ENCODE measurements around the gene ONECUT2. TPM values are rescaled to one million over a fixed set of nuclear protein-coding genes. Genes with fewer than 3 reads are reported as not detected.

The ONECUT2 gene
- total and polyA plus RNA-seq, 2 experiments from 2014 or later, result 0.82 to 1.7 TPM

DNA sequence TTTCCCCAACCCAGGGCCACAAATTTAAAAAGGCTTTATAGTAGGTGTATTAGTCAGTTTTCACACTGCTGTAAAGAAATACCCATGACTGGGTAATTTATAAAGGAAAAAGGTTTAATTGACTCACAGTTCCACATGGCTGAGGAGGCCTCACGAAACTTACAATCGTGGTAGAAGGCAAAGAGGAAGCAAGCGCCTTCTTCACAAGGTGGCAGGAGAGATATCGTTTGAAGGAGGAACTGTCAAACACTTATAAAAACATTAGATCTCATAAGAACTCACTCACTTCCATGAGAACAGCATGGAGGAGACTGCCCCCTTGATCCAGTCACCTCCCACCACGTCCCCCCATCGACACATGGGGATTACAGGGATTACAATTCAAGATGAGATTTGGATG is 80.9 kb downstream of the ONECUT2 start (continued):
- TF ChIP-seq, protein P1, sequence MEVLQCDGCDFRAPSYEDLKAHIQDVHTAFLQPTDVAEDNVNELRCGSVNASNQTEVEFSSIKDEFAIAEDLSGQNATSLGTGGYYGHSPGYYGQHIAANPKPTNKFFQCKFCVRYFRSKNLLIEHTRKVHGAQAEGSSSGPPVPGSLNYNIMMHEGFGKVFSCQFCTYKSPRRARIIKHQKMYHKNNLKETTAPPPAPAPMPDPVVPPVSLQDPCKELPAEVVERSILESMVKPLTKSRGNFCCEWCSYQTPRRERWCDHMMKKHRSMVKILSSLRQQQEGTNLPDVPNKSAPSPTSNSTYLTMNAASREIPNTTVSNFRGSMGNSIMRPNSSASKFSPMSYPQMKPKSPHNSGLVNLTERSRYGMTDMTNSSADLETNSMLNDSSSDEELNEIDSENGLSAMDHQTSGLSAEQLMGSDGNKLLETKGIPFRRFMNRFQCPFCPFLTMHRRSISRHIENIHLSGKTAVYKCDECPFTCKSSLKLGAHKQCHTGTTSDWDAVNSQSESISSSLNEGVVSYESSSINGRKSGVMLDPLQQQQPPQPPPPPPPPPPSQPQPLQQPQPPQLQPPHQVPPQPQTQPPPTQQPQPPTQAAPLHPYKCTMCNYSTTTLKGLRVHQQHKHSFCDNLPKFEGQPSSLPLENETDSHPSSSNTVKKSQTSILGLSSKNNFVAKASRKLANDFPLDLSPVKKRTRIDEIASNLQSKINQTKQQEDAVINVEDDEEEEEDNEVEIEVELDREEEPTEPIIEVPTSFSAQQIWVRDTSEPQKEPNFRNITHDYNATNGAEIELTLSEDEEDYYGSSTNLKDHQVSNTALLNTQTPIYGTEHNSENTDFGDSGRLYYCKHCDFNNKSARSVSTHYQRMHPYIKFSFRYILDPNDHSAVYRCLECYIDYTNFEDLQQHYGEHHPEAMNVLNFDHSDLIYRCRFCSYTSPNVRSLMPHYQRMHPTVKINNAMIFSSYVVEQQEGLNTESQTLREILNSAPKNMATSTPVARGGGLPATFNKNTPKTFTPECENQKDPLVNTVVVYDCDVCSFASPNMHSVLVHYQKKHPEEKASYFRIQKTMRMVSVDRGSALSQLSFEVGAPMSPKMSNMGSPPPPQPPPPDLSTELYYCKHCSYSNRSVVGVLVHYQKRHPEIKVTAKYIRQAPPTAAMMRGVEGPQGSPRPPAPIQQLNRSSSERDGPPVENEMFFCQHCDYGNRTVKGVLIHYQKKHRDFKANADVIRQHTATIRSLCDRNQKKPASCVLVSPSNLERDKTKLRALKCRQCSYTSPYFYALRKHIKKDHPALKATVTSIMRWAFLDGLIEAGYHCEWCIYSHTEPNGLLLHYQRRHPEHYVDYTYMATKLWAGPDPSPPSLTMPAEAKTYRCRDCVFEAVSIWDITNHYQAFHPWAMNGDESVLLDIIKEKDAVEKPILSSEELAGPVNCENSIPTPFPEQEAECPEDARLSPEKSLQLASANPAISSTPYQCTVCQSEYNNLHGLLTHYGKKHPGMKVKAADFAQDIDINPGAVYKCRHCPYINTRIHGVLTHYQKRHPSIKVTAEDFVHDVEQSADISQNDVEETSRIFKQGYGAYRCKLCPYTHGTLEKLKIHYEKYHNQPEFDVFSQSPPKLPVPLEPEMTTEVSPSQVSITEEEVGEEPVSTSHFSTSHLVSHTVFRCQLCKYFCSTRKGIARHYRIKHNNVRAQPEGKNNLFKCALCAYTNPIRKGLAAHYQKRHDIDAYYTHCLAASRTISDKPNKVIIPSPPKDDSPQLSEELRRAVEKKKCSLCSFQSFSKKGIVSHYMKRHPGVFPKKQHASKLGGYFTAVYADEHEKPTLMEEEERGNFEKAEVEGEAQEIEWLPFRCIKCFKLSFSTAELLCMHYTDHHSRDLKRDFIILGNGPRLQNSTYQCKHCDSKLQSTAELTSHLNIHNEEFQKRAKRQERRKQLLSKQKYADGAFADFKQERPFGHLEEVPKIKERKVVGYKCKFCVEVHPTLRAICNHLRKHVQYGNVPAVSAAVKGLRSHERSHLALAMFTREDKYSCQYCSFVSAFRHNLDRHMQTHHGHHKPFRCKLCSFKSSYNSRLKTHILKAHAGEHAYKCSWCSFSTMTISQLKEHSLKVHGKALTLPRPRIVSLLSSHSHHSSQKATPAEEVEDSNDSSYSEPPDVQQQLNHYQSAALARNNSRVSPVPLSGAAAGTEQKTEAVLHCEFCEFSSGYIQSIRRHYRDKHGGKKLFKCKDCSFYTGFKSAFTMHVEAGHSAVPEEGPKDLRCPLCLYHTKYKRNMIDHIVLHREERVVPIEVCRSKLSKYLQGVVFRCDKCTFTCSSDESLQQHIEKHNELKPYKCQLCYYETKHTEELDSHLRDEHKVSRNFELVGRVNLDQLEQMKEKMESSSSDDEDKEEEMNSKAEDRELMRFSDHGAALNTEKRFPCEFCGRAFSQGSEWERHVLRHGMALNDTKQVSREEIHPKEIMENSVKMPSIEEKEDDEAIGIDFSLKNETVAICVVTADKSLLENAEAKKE (CRISPR knock-in tag; IDR thresholded peaks at IDR 0.05), result no peak
- TF ChIP-seq STAT1 (IDR thresholded peaks at IDR 0.05; ENCODE audit: unreplicated experiment) (no peak), EZH2 (IDR thresholded peaks at IDR 0.05; ENCODE audit: low read depth, unreplicated experiment) (no peak), NANOG (IDR thresholded peaks at IDR 0.05; ENCODE audit: borderline replicate concordance) (no peak), JUNB (IDR thresholded peaks at IDR 0.05; ENCODE audit: unreplicated experiment) (no peak)
- TF ChIP-seq, protein P2, sequence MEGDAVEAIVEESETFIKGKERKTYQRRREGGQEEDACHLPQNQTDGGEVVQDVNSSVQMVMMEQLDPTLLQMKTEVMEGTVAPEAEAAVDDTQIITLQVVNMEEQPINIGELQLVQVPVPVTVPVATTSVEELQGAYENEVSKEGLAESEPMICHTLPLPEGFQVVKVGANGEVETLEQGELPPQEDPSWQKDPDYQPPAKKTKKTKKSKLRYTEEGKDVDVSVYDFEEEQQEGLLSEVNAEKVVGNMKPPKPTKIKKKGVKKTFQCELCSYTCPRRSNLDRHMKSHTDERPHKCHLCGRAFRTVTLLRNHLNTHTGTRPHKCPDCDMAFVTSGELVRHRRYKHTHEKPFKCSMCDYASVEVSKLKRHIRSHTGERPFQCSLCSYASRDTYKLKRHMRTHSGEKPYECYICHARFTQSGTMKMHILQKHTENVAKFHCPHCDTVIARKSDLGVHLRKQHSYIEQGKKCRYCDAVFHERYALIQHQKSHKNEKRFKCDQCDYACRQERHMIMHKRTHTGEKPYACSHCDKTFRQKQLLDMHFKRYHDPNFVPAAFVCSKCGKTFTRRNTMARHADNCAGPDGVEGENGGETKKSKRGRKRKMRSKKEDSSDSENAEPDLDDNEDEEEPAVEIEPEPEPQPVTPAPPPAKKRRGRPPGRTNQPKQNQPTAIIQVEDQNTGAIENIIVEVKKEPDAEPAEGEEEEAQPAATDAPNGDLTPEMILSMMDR (conservative IDR thresholded peaks at IDR 0.05; ENCODE audit: low read depth in 2 of 2), result no peak

DNA sequence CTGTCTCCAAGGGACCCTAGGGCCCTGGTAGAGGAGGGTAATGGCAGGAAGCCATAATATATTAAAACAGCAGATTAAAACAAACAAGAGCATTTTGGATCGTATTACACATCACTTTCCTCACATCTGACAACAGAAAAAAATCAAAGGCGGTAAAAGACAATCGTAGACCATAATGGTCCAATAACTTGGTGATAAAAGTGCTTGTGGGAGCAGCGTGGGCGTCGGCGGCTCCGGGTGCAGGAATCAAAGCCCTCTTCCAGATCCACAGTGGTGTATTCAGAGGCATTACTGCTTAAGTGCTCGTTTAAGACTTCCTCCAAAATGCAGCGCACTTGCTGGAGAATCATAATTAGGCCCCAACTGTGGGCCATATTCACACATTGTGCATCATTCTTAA is 83.4 kb downstream of the ONECUT2 start:
- no peak for DNase-seq (ENCODE audit: low spot score)
- Mint-ChIP-seq H3K4me1 (no peaks in the 10 kb centered on the region), H3K27ac (no peak overlapping the region), H3K4me3 (no peak overlapping the region), H3K36me3 (ENCODE audit: low read depth) (no peaks in the 10 kb centered on the region), H3K9me3 (no peaks in the 10 kb centered on the region), H3K27me3 (ENCODE audit: insufficient read depth, low read depth, poor library complexity) (no peaks in the 10 kb centered on the region)
- Histone ChIP-seq H3K9me2 (ENCODE audit: insufficient read depth) (no peaks in the 10 kb centered on the region), H3K79me2 (replicated peaks; ENCODE audit: insufficient read depth) (no peaks in the 10 kb centered on the region), H3K27me3 (ENCODE audit: insufficient read depth) (no peaks in the 10 kb centered on the region), H3K27ac (ENCODE audit: low read depth) (no peak overlapping the region), H3K4me2 (no peak overlapping the region), H4K20me1 (replicated peaks; ENCODE audit: insufficient read depth) (no peaks in the 10 kb centered on the region), H2AFZ (no peak overlapping the region), H3K4me3 (no peak overlapping the region), H3K4me1 (ENCODE audit: insufficient read depth) (no peaks in the 10 kb centered on the region), H3F3A (replicated peaks; ENCODE audit: low read depth) (no peaks in the 10 kb centered on the region), H3K36me3 (ENCODE audit: insufficient read depth) (no peaks in the 10 kb centered on the region)
- ATAC-seq, result no peak
- TF ChIP-seq POLR2AphosphoS5 (IDR thresholded peaks at IDR 0.05; ENCODE audit: low read depth) (no peak), EZH2 (IDR thresholded peaks at IDR 0.05; ENCODE audit: low read depth, unreplicated experiment) (no peak), ZNF331 (CRISPR knock-in tag; IDR thresholded peaks at IDR 0.05; ENCODE audit: low read depth) (no peak), EZH2phosphoT487 (IDR thresholded peaks at IDR 0.05; ENCODE audit: unreplicated experiment) (no peak), STAT1 (IDR thresholded peaks at IDR 0.05; ENCODE audit: unreplicated experiment) (no peak), CREB1 (CRISPR knock-in tag; IDR thresholded peaks at IDR 0.05; ENCODE audit: low read depth) (no peak)
- TF ChIP-seq, protein P2 (conservative IDR thresholded peaks at IDR 0.05; ENCODE audit: low read depth in 2 of 2), result no peak
